GM12892 (cell line): ENCODE results near the gene USP44. TPM values are rescaled to one million over a fixed set of nuclear protein-coding genes. Genes with fewer than 3 reads are reported as not detected.

ENCODE experiments used
- DNase-seq: peaks from one replicate; pipeline ENCODE4 v3.0.0; 2011; ENCODE audit not compliant: insufficient read length
- FAIRE-seq: peaks from 2 replicates; lab custom pipeline; 2011; peaks lifted over from hg19 to GRCh38; lab: Jason Lieb, UNC
- POLR2A ChIP-seq: IDR thresholded peaks from 2 replicates; pipeline ENCODE4 v1.6.1; 2011; ENCODE audit warnings: low read depth, low read length, control low read depth
- POLR2AphosphoS5 ChIP-seq: IDR thresholded peaks from 2 replicates; pipeline ENCODE4 v1.6.1; 2011; ENCODE audit warnings: low read depth, low read length, control low read depth
- TAF1 ChIP-seq: IDR thresholded peaks from 2 replicates; pipeline ENCODE4 v1.6.1; 2011; ENCODE audit warnings: low read depth, mild to moderate bottlenecking, control low read depth, low read length, borderline replicate concordance
- polyA plus RNA-seq: library from polyadenylated mRNA; unstranded; fragments of >200 nt; gene quantifications from one replicate; pipeline ENCODE4 v1.2.1, GENCODE V29; 2012; ENCODE audit warnings: missing spikeins, inconsistent platforms; ENCODE audit not compliant: missing spikeins

USP44 gene
- polyA plus RNA-seq = 0.06 TPM

DNA sequence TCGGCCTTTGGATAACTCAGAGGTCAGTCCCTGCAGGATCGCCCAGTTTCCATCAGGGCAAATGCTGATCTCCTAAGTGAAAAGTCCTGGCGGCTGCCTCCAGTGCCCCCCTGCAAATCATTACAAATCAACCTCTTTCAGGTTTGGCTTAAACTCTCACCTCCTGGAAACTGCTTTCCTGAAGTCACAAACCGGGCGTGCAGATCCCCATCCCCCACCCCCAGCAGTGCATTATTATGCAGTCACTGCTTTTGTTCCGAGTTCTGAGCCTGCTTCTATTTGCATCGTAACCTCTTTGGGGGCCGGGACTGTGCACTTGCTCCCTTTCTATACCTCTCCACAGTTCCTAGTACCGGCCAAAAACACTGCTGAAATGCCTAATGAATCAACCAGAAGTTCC is at the start of gene USP44:
Gene USP44 (minus strand): TSS at position 172 of the 400 bp plus-strand sequence. CDS start 17,220 bp downstream, outside the sequence.
- FAIRE-seq = no peak
- TF ChIP-seq POLR2AphosphoS5 (no peak), TAF1 (no peak), POLR2A (no peak)
- no peak for DNase-seq

DNA sequence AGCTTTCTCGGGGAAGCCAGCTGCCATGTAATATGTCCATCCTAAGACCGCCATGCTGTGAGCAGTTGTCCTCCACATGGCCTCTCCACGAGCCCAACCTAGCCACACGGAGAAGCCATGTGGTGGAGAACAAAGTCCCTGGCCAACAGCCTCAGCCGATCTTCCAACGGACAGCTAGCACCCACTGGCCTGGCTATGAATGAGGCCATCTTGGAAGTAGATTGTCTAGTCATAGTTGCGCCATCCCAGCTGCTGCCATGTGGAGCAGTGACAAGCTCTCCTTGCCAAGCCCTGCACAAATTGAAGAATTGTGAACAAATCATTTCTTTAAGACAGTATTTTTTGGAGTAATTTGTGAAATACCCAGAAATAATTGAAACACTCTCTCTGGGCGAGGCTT is 49.3 kb upstream of the USP44 start:
- TF ChIP-seq POLR2AphosphoS5 = no peak
- no peak for TF ChIP-seq POLR2A
- TF ChIP-seq TAF1 = no peak
- DNase-seq = no peak
- no peak for FAIRE-seq

DNA sequence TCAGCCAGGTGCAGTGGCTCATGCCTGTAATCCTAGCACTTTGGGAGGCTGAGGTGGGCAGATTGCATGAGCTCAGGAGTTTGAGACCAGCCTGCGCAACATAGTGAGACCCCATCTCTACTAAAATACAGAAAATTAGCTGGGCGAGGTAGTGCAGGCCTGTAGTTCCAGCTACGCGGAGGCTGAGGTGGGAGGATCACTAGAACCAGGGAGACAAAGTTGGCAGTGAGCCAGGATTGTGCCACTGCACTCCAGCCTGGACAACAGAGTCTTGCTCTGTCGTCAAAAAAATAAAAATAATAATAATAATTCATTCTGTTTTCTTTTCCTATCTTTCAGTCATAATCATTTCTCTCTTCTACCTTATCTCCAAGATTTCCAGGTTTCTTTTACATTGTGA is 48.6 kb upstream of the USP44 start:
- DNase-seq (no peak), FAIRE-seq (no peak)
- no peak for TF ChIP-seq TAF1
- no peak for TF ChIP-seq POLR2AphosphoS5
- TF ChIP-seq POLR2A = no peak

DNA sequence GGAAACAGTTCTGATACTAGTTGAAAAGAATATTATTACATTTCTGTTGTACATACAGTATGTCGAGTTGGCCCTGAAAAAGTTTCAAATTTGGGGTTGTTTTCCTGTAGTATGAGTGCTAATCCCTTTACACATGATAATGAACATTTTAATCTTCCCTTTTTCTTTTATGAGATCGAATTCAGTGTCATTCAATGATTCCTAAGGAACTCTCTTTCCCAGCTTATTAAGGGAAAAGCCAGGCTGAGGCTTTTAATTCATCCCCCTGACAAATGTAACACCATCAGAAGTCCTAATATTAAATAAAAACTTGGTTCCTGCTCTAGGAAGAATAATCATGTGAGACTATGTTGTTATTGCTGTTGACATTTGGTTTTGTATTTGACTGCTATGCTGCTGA is 42.9 kb upstream of the USP44 start:
- no peak for FAIRE-seq
- TF ChIP-seq POLR2A (no peak), POLR2AphosphoS5 (no peak), TAF1 (no peak)
- no peak for DNase-seq

DNA sequence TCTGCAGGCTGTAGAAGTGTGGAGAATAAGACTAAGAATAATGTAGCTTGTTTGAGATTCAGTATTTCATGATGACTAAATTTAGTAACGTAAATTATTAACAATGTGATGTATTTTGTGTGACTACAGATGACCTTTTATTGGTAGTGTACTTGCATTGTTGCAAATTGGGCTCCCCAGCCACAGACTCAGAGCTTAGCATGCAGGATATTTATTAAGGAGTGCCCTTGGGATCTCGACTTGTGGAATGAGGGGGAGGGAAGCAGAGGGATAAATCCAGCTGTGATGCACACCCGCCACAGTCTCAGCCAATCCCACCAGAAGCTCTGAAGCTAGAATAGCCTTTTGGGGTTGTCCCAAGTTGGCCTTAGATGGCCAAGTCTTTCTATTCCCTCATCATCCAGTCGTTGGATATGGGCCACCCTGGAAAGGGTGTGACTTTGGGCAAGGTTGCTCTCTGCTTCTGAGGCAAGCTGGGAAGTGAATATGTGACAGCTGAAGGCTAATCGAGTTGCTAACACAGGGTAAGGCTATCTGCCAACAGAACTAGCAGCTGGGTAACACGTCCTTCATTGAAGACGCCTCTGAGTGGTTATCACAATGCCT is 42.1 kb upstream of the USP44 start:
- TF ChIP-seq TAF1 (no peak), POLR2AphosphoS5 (no peak), POLR2A (no peak)
- FAIRE-seq (no peak), DNase-seq (no peak)

DNA sequence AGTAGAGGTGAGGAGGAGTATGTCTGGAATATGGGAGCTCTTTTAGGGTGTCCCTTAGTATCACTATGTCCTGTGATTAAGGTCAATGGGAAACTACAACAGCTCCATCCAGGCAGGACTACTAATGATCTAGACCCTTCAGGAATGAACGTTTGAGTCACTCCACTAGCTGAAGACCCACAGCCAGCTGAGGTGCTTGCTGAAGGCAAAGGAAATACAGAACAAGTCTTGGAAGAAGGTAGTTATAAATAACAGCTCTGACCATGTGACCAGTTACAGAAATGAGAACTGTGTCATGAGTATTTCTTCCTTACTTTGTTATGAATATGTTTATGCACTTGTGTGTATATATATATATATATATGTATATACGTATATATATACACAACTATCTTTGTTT is 40.5 kb upstream of the USP44 start:
- DNase-seq (no peak), FAIRE-seq (no peak)
- TF ChIP-seq TAF1 = no peak
- no peak for TF ChIP-seq POLR2AphosphoS5
- no peak for TF ChIP-seq POLR2A

DNA sequence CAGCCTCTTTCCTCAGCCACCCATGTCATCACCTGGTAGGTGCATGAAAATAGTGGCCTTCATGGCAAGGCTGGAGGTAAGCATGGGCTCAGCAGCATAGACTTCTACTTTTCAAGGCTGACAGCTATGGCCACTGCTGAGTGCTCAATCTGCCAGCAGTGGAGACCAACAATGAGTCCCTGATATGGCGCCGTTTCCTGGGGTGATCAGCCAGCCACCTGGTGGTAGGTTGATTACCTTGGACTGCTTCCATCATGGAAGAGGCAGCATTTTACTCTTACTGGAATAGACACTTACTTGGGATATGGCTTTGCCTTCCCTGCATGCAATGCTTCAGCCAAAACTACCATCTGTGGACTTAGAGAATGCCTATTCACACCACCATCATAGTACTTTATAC is 39.5 kb upstream of the USP44 start:
- FAIRE-seq (no peak), DNase-seq (no peak)
- TF ChIP-seq TAF1 = no peak
- no peak for TF ChIP-seq POLR2A
- no peak for TF ChIP-seq POLR2AphosphoS5

DNA sequence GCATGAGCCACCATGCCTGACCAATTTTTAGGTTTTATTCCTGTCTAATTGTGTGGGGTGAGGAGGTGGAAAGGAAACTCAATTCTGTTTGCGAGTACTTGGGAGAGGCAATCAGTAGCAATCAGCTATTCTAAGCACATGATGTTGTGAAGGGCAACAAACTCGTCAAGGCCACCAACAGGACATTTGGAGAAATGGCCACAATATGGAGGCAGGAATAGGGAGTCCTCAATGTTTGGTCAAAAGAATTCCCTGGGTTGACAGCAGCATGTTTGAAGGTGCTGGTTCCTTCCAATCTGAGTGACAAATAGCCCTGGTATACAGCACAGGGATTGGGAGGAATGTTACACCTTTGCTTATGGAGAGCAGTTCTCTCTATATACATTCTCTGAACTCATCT is 32.7 kb upstream of the USP44 start:
- FAIRE-seq = no peak
- no peak for TF ChIP-seq POLR2A
- TF ChIP-seq TAF1 = no peak
- no peak for TF ChIP-seq POLR2AphosphoS5
- DNase-seq = no peak

DNA sequence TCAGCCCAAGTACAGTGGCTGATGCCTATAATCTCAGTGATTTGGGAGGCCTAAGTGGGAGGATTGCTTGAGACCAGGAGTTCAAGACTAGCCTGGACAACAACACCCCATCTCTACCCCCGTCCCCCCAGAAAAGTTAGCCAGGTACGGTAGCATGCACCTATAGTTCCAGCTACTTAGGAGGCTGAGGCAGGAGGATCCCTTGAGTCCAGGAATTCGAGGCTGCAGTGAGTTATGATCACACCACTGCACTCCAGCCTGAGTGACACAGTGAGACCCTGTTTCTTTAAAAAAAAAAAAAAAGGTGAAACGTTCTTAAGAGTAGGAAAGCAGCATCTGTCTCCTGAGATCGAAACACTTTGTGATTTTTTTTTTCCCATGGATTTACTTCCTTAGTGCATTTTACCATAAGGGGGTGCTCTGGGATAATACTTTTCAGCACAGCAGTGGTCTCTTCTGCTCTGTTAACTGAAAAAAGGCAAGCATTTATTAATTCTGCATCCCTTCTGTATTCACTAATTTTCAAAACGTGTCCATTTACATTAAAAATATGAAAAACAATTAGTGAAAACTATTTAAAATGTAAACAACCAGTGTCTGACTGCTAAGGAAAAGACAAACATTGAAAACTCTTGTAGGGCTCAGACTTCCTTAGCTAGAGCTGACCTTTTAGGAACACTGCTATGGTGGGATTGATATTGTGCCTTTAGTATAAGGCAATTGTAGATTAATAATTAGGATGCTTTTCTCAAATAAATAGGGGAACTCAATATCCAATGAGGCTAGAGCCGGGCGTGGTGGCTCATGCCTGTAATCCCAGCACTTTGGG is 31.2 kb upstream of the USP44 start:
- FAIRE-seq (no peak), DNase-seq (no peak)
- TF ChIP-seq POLR2AphosphoS5 (no peak), POLR2A (no peak), TAF1 (no peak)

DNA sequence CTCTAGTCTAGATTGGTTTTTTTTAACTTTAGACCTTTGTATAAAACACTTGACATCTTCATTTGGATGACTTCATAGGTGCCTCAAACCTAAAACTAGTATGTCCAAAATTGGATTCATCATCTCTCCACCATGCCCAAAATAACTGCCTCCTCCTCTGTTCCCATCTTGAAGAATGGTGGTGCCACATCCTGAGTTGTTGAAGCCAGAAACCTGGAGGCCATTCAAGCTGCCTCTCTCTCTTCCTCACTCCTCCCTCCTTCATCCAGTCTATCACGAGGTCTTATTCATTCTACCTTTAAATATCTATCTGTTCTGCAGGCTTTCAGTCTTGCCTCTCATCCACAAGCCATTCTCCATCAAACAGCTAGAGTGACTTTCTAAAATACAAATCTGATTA is 26.5 kb upstream of the USP44 start:
- DNase-seq (no peak), FAIRE-seq (no peak)
- TF ChIP-seq POLR2A (no peak), TAF1 (no peak), POLR2AphosphoS5 (no peak)

DNA sequence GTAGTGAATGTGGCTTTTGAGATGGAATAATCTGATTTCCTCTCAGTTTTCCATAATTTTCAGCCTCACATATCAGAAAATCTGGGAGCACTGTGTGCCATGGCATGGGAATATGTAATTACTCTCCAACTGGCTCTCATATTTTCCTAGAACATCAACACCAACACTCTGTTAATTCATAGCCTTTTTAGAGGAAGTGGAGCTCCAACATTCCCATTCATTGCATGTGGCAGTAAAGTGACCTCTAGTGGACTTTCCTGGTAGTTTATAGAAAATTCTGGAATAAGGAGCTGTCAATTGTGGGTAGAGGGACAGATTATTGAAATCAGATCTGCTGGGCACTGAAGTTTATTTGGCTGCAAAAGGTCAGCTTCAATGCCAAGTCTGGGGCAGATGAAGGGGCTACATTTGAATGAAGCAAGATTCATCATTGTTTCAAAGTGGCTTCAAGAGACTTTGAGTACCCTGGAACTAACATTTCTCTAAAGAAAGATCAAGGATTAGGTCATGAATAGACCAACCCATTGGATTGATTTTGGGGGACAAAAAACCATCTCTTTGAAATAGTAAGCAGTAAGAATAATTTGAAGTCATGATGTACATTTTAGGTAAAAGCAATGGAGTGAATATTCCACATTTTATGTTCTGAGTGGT is 23.6 kb upstream of the USP44 start:
- DNase-seq (no peak), FAIRE-seq (no peak)
- TF ChIP-seq POLR2AphosphoS5 = no peak
- no peak for TF ChIP-seq TAF1
- no peak for TF ChIP-seq POLR2A
